HepG2 (cell line): ENCODE results near the gene MAGI1. TPM values are rescaled to one million over a fixed set of nuclear protein-coding genes. Genes with fewer than 3 reads are reported as not detected.

Experiments used
- ATAC-seq: fragments of 200-7000 bp; cut with Tn5 transposase; 3 replicates; pipeline ENCODE4 v1.9.1; 2020; ENCODE audit warnings: mild to moderate bottlenecking, moderate library complexity
- BruUV-seq: library from RNA; stranded (reverse); fragments of 400-500 nt; replicated peaks from 2 replicates; lab custom pipeline; 2021; lab: Mats Ljungman, UMichigan
- CTCF ChIA-PET: fragments of 300-600 bp; formaldehyde crosslinking; extraction: SDS; loops from one replicate; lab custom pipeline; 2021; ENCODE audit warnings: low total read pairs, inconsistent platforms, low intra/inter-chr PET ratio; lab: Yijun Ruan, JAX
- POLR2A ChIA-PET: fragments of 350-600 bp; sonication (Branson Sonifier 250); formaldehyde crosslinking; loops from one replicate; lab custom pipeline; 2020; ENCODE audit warnings: antibody characterized with exemption, inconsistent platforms; lab: Yijun Ruan, JAX
- DNase-seq: peaks from one replicate; pipeline ENCODE4 v3.0.0-alpha.2; 2015; ENCODE audit warnings: low spot score
- FAIRE-seq: peaks from 3 replicates; lab custom pipeline; 2011; peaks lifted over from hg19 to GRCh38; lab: Jason Lieb, UNC
- H2AFZ ChIP-seq: one replicate; pipeline ENCODE4 v1.6.1; 2011; ENCODE audit warnings: low read length, inconsistent platforms
- H3K27ac ChIP-seq: fragments of 300-600 bp; 3 replicates; pipeline ENCODE4 v1.8.0; 2011; ENCODE audit warnings: mixed run types, mild to moderate bottlenecking, mixed read lengths, low read length, inconsistent platforms; ENCODE audit not compliant: insufficient read depth; ENCODE audit errors: extremely low read length
- H3K27me3 ChIP-seq, 2 experiments: fragments of 200-600 bp in 1 of 2; 2 replicates in 1 of 2; 3 replicates in 1 of 2; pipeline versions ENCODE4 v1.6.0 to v1.8.0; 2011; ENCODE audit warnings: low read length in 2 of 2, mild to moderate bottlenecking in 2 of 2, moderate library complexity in 2 of 2, inconsistent platforms in 1 of 2; ENCODE audit not compliant: insufficient read depth in 2 of 2, control insufficient read depth in 1 of 2
- H3K36me3 ChIP-seq, 2 experiments: fragments of 200-600 bp in 1 of 2; replicated peaks in 1 of 2; 2 replicates in 1 of 2; 3 replicates in 1 of 2; pipeline versions ENCODE4 v1.5.1 to v1.8.0; 2011; ENCODE audit warnings: low read length in 2 of 2, inconsistent platforms in 1 of 2; ENCODE audit not compliant: insufficient read depth in 2 of 2, control insufficient read depth in 1 of 2
- H3K4me1 ChIP-seq: 2 replicates; pipeline ENCODE4 v1.5.1; 2012; ENCODE audit warnings: low read length, inconsistent platforms; ENCODE audit not compliant: insufficient read depth
- H3K4me2 ChIP-seq: 2 replicates; pipeline ENCODE4 v1.6.0; 2011; ENCODE audit warnings: low read depth, low read length, inconsistent platforms
- H3K4me3 ChIP-seq, 3 experiments: fragments of 200-600 bp in 1 of 3; sonication (generic), shearing (Covaris generic) in 1 of 3; replicated peaks in 1 of 3; 2 replicates each; pipeline ENCODE4 v1.5.1; 2011 to 2016; ENCODE audit warnings: low read length in 3 of 3, inconsistent platforms in 2 of 3, low read depth in 2 of 3, mild to moderate bottlenecking in 2 of 3, control low read depth in 1 of 3, mixed read lengths in 1 of 3; ENCODE audit not compliant: insufficient read depth in 1 of 3
- H3K79me2 ChIP-seq: one replicate; pipeline ENCODE4 v1.6.1; 2011; ENCODE audit warnings: low read length, inconsistent platforms; ENCODE audit not compliant: insufficient read depth
- H3K9ac ChIP-seq: 2 replicates; pipeline ENCODE4 v1.6.0; 2011; ENCODE audit warnings: mild to moderate bottlenecking, low read depth, low read length, inconsistent platforms; ENCODE audit not compliant: insufficient read depth
- H3K9me3 ChIP-seq: 2 replicates; pipeline ENCODE4 v1.5.1; 2012; ENCODE audit warnings: mild to moderate bottlenecking, low read length
- H4K20me1 ChIP-seq: 2 replicates; pipeline ENCODE4 v1.6.0; 2011; ENCODE audit warnings: inconsistent platforms, mild to moderate bottlenecking, low read length, moderate library complexity; ENCODE audit not compliant: insufficient read depth
- HMGA1 ChIP-seq: sonication (generic); formaldehyde crosslinking; conservative IDR thresholded peaks from 2 replicates; pipeline ENCODE4 v1.4.0; 2020; ENCODE audit warnings: missing genetic modification reagents
- NR2F1 ChIP-seq, 2 experiments: fragments of 450-650 bp in 1 of 2; formaldehyde crosslinking in 1 of 2; IDR thresholded peaks; 2 replicates each; pipeline versions ENCODE4 v1.5.0 to v1.6.1; 2016 to 2020; ENCODE audit warnings: mild to moderate bottlenecking in 1 of 2, missing compliant biosample characterization in 1 of 2, missing genetic modification reagents in 1 of 2, moderate library complexity in 1 of 2
- NRL ChIP-seq: sonication (generic); formaldehyde crosslinking; IDR thresholded peaks from 2 replicates; pipeline ENCODE4 v1.5.0; 2020; ENCODE audit warnings: missing genetic modification reagents, mild to moderate bottlenecking, moderate library complexity, borderline replicate concordance
- PCBP2 ChIP-seq: fragments of 200-400 bp; formaldehyde crosslinking; optimal IDR thresholded peaks from 2 replicates; pipeline ENCODE3; 2018; ENCODE audit warnings: low read length, low read depth; ENCODE audit not compliant: poor library complexity, severe bottlenecking
- STAT5B ChIP-seq: sonication (generic); formaldehyde crosslinking; IDR thresholded peaks from 2 replicates; pipeline ENCODE4 v1.4.0; 2020; ENCODE audit warnings: missing genetic modification reagents
- TBP ChIP-seq: sonication (generic); formaldehyde crosslinking; IDR thresholded peaks from 2 replicates; pipeline ENCODE4 v1.5.0; 2020; ENCODE audit warnings: missing genetic modification reagents
- ZNF10 ChIP-seq: sonication (generic); formaldehyde crosslinking; IDR thresholded peaks from 2 replicates; pipeline ENCODE4 v1.4.0; 2020; ENCODE audit warnings: mild to moderate bottlenecking, low read depth, missing genetic modification reagents, borderline replicate concordance
- ZNF773 ChIP-seq: sonication (generic); formaldehyde crosslinking; IDR thresholded peaks from 2 replicates; pipeline ENCODE4 v1.4.0; 2020; ENCODE audit warnings: missing genetic modification reagents, borderline replicate concordance
- WGBS: methylation state at CpG from one replicate; pipeline ENCODE4 v1.1.6; 2017; ENCODE audit warnings: low lambda C conversion rate; 5-methylcytosine and 5-hydroxymethylcytosine counted together
- in situ Hi-C: cut with HindIII; loops from 2 replicates; pipeline ENCODE4 v1.10.0; 2017; ENCODE audit warnings: low pct_unique_long_range_greater_than_20kb; ENCODE audit not compliant: extremely low pct_ligation_motif_present
- intact Hi-C: fragments of 100-400 bp; cut with micrococcal nuclease; formaldehyde crosslinking; loops from one replicate; pipeline ENCODE4 v1.10.0; 2022; ENCODE audit not compliant: unreplicated experiment
- polyA plus RNA-seq, 8 experiments: library from polyadenylated mRNA; depleted of rRNA in 3 of 8; stranded (reverse) in 7 of 8; unstranded in 1 of 8; fragments of >200 nt; fragmentation: Illumina TruSeq in 4 of 8; extraction: Trizol in 4 of 8; gene quantifications; 2 replicates each; pipeline versions ENCODE4 v1.2.1 to v1.2.3, GENCODE V29; 2011 to 2016; ENCODE audit warnings: low read depth in 4 of 8, missing spikeins in 1 of 8, mixed read lengths in 1 of 8; ENCODE audit not compliant: insufficient read depth in 1 of 8
- total RNA-seq, 5 experiments: library from RNA; depleted of rRNA; stranded (reverse); fragments of >200 nt; fragmentation: Illumina TruSeq; extraction: Trizol; gene quantifications; 2 replicates each; pipeline ENCODE4 v1.2.3, GENCODE V29; 2016; ENCODE audit warnings: low read depth in 1 of 5
- TF ChIP-seq, protein P1 (sequence below): IDR thresholded peaks from 2 replicates; pipeline ENCODE4 v1.6.1; 2018; ENCODE audit warnings: missing genetic modification reagents, mild to moderate bottlenecking, missing compliant biosample characterization
- TF ChIP-seq, protein P2 (sequence below): sonication (generic); formaldehyde crosslinking; IDR thresholded peaks from 2 replicates; pipeline ENCODE4 v1.8.0; 2022; ENCODE audit warnings: mild to moderate bottlenecking, missing genetic modification reagents; ENCODE audit not compliant: insufficient replicate concordance
- TF ChIP-seq, protein P3 (sequence below): sonication (generic); formaldehyde crosslinking; IDR thresholded peaks from 2 replicates; pipeline ENCODE4 v1.5.0; 2020; ENCODE audit warnings: mild to moderate bottlenecking, missing genetic modification reagents, moderate library complexity
- TF ChIP-seq, protein P4 (sequence below): sonication (generic); formaldehyde crosslinking; IDR thresholded peaks from 2 replicates; pipeline ENCODE4 v1.5.0; 2020; ENCODE audit warnings: missing genetic modification reagents
- TF ChIP-seq, protein P5 (sequence below): sonication (generic); formaldehyde crosslinking; IDR thresholded peaks from 2 replicates; pipeline ENCODE4 v1.4.0; 2020; ENCODE audit warnings: missing genetic modification reagents, borderline replicate concordance

MAGI1 gene
- total and polyA plus RNA-seq, 2 of the 13 experiments (the other 11 are each of a cell fraction or from before 2014, with no cell fraction given), result 22.2 to 26.0 TPM

DNA sequence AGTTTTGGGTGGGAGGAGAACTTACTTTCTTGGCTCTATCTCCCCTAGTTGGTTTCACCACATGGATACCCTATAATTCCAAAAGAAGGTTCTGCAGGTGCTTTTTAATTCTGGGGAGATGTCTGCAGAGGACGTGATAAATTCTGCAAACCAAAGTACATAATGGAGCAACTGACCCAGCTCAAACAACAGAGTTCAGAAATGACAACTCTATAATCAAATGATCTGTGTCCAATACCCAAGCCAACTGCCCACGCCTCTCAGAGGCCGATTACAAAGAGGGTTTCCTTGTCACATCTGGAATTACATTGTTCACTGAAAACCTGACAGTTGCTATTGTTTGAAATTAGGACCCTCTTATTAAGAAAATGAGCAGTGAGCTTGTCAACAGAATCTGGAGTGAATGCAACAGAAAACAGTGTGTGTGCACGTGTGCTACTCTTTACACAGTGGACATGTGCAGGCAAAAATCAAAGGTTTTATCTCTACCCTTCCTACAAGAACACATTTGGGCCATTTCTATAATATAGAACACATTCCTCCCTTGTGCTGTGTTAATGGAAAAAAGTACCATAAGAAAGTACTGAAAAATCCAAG, 593.0 kb downstream of the MAGI1 start (continued):
- TF ChIP-seq ZNF10 (CRISPR knock-in tag), result no peak

DNA sequence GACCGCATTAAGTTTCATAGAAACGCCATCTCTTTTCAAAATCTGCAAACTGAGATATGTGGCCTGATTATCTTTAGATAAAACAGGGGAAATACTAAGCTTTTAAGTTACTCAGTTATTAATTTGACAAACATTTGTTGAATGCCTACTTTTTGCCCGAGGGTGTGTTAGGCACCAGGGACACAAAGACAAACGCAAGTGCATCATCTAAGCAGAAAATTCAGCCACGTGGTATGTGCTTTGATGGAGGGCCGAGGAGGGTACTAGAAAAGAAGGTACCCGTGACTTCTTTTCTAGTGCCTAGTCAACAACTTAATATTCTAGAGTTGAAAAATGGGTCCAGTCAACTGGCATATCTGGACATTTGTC, 594.3 kb downstream of the MAGI1 start:
- in situ Hi-C loops (no loop called here), intact Hi-C loops (no loop called here)
- H3K79me2 ChIP-seq, result no peaks in the 10 kb centered on the region
- no peak overlapping the region for H2AFZ ChIP-seq
- POLR2A ChIA-PET, result no interaction called here
- no peak overlapping the region for H3K4me2 ChIP-seq
- H4K20me1 ChIP-seq, result no peaks in the 10 kb centered on the region
- H3K4me3 ChIP-seq, result no peak overlapping the region
- DNase-seq (no peak), FAIRE-seq (no peak), ATAC-seq (no peak)
- H3K36me3 ChIP-seq, result peaks cover 0 to 20% of the 10 kb centered on the region in 2 experiments; a peak in 2 of 5 replicates
- H3K9me3 ChIP-seq, result no peaks in the 10 kb centered on the region
- WGBS, result 97% methylated on average over 7 of the region's 7 CpGs
- CTCF ChIA-PET, result no interaction called here
- no peak overlapping the region for H3K9ac ChIP-seq
- H3K27me3 ChIP-seq, result no peaks in the 10 kb centered on the region
- no TSS peak for BruUV-seq
- H3K4me1 ChIP-seq, result no peaks in the 10 kb centered on the region
- no peak overlapping the region for H3K27ac ChIP-seq
- TF ChIP-seq, protein P1, sequence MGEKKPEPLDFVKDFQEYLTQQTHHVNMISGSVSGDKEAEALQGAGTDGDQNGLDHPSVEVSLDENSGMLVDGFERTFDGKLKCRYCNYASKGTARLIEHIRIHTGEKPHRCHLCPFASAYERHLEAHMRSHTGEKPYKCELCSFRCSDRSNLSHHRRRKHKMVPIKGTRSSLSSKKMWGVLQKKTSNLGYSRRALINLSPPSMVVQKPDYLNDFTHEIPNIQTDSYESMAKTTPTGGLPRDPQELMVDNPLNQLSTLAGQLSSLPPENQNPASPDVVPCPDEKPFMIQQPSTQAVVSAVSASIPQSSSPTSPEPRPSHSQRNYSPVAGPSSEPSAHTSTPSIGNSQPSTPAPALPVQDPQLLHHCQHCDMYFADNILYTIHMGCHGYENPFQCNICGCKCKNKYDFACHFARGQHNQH (CRISPR knock-in tag), result no peak
- TF ChIP-seq, protein P2, sequence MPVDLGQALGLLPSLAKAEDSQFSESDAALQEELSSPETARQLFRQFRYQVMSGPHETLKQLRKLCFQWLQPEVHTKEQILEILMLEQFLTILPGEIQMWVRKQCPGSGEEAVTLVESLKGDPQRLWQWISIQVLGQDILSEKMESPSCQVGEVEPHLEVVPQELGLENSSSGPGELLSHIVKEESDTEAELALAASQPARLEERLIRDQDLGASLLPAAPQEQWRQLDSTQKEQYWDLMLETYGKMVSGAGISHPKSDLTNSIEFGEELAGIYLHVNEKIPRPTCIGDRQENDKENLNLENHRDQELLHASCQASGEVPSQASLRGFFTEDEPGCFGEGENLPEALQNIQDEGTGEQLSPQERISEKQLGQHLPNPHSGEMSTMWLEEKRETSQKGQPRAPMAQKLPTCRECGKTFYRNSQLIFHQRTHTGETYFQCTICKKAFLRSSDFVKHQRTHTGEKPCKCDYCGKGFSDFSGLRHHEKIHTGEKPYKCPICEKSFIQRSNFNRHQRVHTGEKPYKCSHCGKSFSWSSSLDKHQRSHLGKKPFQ (CRISPR knock-in tag), result no peak
- TF ChIP-seq NR2F1 (CRISPR knock-in tag; IDR thresholded peaks at IDR 0.05) (no peak), STAT5B (no peak), TBP (CRISPR knock-in tag) (no peak), NRL (CRISPR knock-in tag) (no peak), ZNF773 (CRISPR knock-in tag) (no peak), HMGA1 (no peak), PCBP2 (no peak)
- TF ChIP-seq, protein P3, sequence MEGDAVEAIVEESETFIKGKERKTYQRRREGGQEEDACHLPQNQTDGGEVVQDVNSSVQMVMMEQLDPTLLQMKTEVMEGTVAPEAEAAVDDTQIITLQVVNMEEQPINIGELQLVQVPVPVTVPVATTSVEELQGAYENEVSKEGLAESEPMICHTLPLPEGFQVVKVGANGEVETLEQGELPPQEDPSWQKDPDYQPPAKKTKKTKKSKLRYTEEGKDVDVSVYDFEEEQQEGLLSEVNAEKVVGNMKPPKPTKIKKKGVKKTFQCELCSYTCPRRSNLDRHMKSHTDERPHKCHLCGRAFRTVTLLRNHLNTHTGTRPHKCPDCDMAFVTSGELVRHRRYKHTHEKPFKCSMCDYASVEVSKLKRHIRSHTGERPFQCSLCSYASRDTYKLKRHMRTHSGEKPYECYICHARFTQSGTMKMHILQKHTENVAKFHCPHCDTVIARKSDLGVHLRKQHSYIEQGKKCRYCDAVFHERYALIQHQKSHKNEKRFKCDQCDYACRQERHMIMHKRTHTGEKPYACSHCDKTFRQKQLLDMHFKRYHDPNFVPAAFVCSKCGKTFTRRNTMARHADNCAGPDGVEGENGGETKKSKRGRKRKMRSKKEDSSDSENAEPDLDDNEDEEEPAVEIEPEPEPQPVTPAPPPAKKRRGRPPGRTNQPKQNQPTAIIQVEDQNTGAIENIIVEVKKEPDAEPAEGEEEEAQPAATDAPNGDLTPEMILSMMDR, result no peak
- TF ChIP-seq, protein P4, sequence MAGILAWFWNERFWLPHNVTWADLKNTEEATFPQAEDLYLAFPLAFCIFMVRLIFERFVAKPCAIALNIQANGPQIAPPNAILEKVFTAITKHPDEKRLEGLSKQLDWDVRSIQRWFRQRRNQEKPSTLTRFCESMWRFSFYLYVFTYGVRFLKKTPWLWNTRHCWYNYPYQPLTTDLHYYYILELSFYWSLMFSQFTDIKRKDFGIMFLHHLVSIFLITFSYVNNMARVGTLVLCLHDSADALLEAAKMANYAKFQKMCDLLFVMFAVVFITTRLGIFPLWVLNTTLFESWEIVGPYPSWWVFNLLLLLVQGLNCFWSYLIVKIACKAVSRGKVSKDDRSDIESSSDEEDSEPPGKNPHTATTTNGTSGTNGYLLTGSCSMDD, result no peak
- TF ChIP-seq, protein P5, sequence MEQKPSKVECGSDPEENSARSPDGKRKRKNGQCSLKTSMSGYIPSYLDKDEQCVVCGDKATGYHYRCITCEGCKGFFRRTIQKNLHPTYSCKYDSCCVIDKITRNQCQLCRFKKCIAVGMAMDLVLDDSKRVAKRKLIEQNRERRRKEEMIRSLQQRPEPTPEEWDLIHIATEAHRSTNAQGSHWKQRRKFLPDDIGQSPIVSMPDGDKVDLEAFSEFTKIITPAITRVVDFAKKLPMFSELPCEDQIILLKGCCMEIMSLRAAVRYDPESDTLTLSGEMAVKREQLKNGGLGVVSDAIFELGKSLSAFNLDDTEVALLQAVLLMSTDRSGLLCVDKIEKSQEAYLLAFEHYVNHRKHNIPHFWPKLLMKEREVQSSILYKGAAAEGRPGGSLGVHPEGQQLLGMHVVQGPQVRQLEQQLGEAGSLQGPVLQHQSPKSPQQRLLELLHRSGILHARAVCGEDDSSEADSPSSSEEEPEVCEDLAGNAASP (CRISPR knock-in tag), result no peak
